Fibroblast of villous mesenchyme (primary cell): ENCODE results near the gene FKBP1A. TPM values are rescaled to one million over a fixed set of nuclear protein-coding genes. Genes with fewer than 3 reads are reported as not detected.

Source experiments
- DNase-seq: peaks from one replicate; pipeline ENCODE4 v3.0.0-alpha.2; 2010; ENCODE audit warnings: low read depth
- H3K4me3 ChIP-seq: 2 replicates; pipeline ENCODE4 v1.5.1; 2011; ENCODE audit warnings: low read depth, mild to moderate bottlenecking, low read length
- CTCF ChIP-seq: IDR thresholded peaks from 2 replicates; pipeline ENCODE4 v1.5.1; 2012; ENCODE audit warnings: low read depth, mild to moderate bottlenecking, low read length; ENCODE audit not compliant: insufficient read depth
- total RNA-seq: library from RNA; depleted of rRNA; stranded (reverse); fragments of >200 nt; gene quantifications from 2 replicates; pipeline ENCODE4 v1.2.3, GENCODE V29; 2012

The FKBP1A gene
- total RNA-seq, 1 donor = 172 TPM

DNA sequence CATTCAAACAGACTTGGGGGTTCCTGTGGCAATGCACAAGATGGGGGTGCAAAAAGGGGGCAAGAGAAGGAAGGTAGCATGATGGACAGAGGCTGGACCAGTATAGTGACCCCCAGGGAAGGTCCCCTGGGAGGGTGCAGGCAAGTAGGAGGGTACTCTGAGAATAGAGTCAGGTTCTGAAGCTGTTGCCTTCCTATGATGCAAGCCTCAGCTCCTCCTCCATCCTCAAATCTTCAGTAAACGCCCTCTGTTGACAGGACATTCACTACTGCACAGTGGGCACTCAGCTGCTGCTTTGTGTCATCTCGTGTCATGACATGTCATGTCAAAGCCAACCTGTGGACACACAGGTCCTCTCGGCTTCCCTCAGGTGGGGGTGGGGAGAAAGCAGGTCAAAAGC lies 58.1 kb downstream of the FKBP1A start:
- no peak overlapping the region for H3K4me3 ChIP-seq
- peak; percentile 30 for DNase-seq
- TF ChIP-seq CTCF = peak; percentile 19

DNA sequence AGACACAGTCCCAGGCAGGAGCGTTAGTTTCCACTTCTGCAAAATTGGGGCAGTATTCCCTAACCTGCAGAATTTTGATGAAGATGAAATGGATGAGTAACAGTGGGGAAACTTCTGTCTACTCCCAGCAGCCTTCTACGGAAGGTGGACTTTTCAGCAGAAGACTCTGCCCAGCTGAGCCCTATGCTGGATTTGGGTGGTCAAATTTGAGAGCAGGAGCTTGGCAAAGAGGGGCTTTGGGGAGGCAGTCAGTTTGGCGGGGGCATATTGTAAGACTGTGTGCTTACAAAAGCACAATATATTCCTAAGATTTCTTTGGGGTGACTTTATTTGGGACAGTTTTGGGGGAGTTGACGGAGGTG lies 58.5 kb downstream of the FKBP1A start:
- no peak for DNase-seq
- TF ChIP-seq CTCF = no peak
- no peak overlapping the region for H3K4me3 ChIP-seq

DNA sequence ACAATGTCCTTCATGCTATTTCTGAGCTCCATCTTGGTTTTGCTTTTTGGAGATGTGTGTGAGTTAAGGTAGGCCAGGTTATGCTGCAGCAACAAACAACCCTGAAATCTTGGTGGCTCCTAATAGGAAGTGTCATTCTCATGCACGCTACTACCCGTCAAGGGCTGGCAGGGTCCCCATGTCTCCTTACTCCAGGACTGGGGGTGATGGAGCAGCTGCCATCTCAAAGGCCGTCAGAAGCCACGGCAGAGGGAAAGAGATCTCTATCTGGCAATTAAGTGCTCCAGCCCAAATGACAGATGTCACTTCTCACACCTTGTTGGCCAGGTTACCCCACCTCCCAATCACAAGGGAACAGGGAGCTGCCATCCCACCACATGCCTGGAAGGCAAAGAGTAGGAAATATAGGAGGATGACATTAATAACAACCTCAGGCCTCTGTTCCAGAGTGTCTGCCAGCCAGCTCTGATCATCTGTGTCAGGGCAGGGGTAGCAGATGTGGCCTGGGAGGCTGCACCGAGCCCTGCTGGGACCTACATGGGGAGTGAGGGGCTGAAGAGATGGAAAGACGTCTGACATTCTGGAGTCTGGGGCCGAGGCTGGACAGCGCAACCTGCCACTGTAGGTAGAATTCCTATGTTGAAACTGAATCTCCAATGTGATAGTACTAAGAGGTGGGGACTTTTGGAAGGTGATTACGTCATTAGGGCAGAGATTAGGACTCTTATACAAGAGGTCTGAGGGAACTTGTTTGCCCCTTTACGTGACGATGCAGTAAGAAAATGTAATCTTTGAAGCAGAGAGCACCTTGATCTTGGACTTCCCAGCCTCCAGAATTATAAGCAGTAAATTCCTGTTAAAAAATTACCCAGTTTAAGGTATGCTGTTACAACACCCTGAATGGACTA lies 59.1 kb downstream of the FKBP1A start:
- H3K4me3 ChIP-seq = no peak overlapping the region
- TF ChIP-seq CTCF = no peak
- no peak for DNase-seq

- H3K4me3 ChIP-seq = no peak overlapping the region
- DNase-seq = no peak
- no peak for TF ChIP-seq CTCF
Measured at GRCh38 chr20:1332749-1333300, 60.0 kb downstream of the FKBP1A start.

DNA sequence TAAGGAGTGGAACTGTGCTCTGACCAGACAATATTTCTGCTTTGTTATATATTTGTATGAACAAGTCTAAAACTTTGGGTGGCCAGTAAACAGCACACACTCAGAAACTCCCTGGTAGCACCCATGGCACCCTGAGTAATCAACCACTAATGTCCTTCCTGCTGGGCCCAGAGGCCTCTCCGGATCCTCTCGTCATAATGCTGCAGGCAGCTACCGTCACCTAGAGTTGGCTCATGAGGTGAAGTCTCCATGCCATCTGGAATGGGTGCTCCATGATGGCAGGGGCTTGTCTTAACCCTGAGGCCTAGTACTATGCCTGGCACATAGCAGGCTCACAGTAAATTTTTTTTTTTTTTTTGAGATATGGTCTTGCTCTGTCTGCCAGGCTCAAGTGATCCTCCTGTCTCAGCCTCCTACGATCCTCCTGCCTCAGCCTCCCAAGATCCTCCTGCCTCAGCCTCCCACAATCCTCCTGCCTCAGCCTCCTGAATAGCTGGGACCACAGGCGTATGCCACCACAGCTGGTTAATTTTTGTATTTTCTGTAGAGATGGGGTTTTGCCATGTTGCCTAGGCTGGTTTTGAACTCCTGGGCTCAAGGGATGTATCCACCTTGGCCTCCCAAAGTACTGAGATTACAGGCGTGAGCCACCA lies 60.9 kb downstream of the FKBP1A start:
- H3K4me3 ChIP-seq = no peak overlapping the region
- no peak for TF ChIP-seq CTCF
- no peak for DNase-seq

DNA sequence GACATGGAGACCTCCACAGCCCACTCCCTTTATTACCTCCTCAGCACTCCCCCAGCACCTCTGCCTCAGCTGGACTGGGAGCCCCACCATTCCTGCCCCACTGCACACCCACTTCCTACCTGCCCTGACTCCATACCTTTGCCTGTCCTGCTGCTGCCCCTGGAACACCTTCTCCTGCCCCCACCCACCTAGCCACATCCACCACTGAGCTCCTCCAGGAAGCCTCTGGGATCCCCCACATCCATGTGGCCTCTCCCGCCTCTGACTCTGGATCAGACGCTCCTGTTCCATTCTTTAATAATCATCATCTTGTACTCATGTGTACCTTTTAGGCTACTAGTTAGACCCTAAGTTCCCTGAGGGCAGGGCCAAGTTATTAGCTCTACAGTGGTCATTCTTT lies 61.8 kb downstream of the FKBP1A start:
- no peak for TF ChIP-seq CTCF
- H3K4me3 ChIP-seq = no peak overlapping the region
- no peak for DNase-seq
